ENCODE data around the gene TTLL5. TPM values are rescaled to one million over a fixed set of nuclear protein-coding genes. Genes with fewer than 3 reads are reported as not detected.

TTLL5 gene
- polyA plus RNA-seq, 3 donors: 4.2 to 7.2 (median 4.7) TPM

- H3K4me3 Mint-ChIP-seq: no peak overlapping the region
- no peak for TF ChIP-seq CTCF (IDR thresholded peaks at IDR 0.05)
- H3K27ac ChIP-seq (ENCODE audit: low read depth in 1 of 2, low read length in 2 of 2): no peak overlapping the region
Observed at GRCh38 chr14:75877884-75878283, 216.8 kb downstream of the TTLL5 start.

GRCh38 chr14:75879031-75879430 is 218.0 kb downstream of the TTLL5 start:
- H3K4me2 ChIP-seq (replicated peaks; ENCODE audit: extremely low read depth, low read length, poor library complexity, severe bottlenecking): no peak overlapping the region
- TF ChIP-seq CTCF (IDR thresholded peaks at IDR 0.05): no peak
- no peak overlapping the region for H3K4me3 Mint-ChIP-seq

More at GRCh38 chr14:75877884-75878283, 216.8 kb downstream of the TTLL5 start:
- Histone ChIP-seq H2AFZ (ENCODE audit: insufficient read depth, low read depth, low read length, poor library complexity, severe bottlenecking) (no peak overlapping the region), H3K4me3 (replicated peaks in 1 of 3; ENCODE audit: low read depth in 2 of 3, low read length in 3 of 3) (no peak overlapping the region), H3K36me3 (replicated peaks in 1 of 2; ENCODE audit: control insufficient read depth in 1 of 2, insufficient read depth in 2 of 2, low read length in 2 of 2) (peaks cover 0 to 5% of the 10 kb centered on the region in 2 donors), H3K79me2 (ENCODE audit: insufficient read depth, low read length) (no peaks in the 10 kb centered on the region), H3K27me3 (ENCODE audit: control insufficient read depth in 2 of 2, insufficient read depth in 2 of 2, low read length in 2 of 2) (no peaks in the 10 kb centered on the region), H3K4me2 (replicated peaks; ENCODE audit: extremely low read depth, low read length, poor library complexity, severe bottlenecking) (no peak overlapping the region), H3K9ac (ENCODE audit: insufficient read depth, low read length, poor library complexity, severe bottlenecking) (no peak overlapping the region), H3K4me1 (ENCODE audit: control insufficient read depth in 1 of 2, insufficient read depth in 2 of 2, low read length in 2 of 2) (no peaks in the 10 kb centered on the region), H3K9me3 (replicated peaks in 1 of 2; ENCODE audit: control insufficient read depth in 1 of 2, insufficient read depth in 1 of 2, low read length in 2 of 2) (no peaks in the 10 kb centered on the region), H4K20me1 (ENCODE audit: insufficient read depth, low read length) (no peaks in the 10 kb centered on the region)
- H3K4me1 Mint-ChIP-seq: peaks cover 4% of the 10 kb centered on the region
- H3K27me3 Mint-ChIP-seq (ENCODE audit: low read depth in 3 of 3): peaks cover 0 to 3% (median 0%) of the 10 kb centered on the region in 3 donors
- no peak overlapping the region for H3K27ac Mint-ChIP-seq
- intact Hi-C loops (cut with micrococcal nuclease): no loop called here
- no peak for DNase-seq
- no CpG with 5 or more reads among the region's 4 CpGs for WGBS (ENCODE audit: insufficient coverage)
- H3K36me3 Mint-ChIP-seq: peaks cover 8 to 21% of the 10 kb centered on the region in 2 donors
- no peaks in the 10 kb centered on the region for H3K9me3 Mint-ChIP-seq

More at GRCh38 chr14:75879031-75879430, 218.0 kb downstream of the TTLL5 start:
- no peak overlapping the region for H3K4me3 ChIP-seq (replicated peaks in 1 of 3; ENCODE audit: low read depth in 2 of 3, low read length in 3 of 3)
- no peaks in the 10 kb centered on the region for H3K9me3 ChIP-seq (replicated peaks in 1 of 2; ENCODE audit: control insufficient read depth in 1 of 2, insufficient read depth in 1 of 2, low read length in 2 of 2)
- no peak overlapping the region for H3K9ac ChIP-seq (ENCODE audit: insufficient read depth, low read length, poor library complexity, severe bottlenecking)
- peak in 2 of 3 donors; percentile 1 to 19 for DNase-seq
- H3K4me1 ChIP-seq (ENCODE audit: control insufficient read depth in 1 of 2, insufficient read depth in 2 of 2, low read length in 2 of 2): no peaks in the 10 kb centered on the region
- peaks cover 0 to 17% of the 10 kb centered on the region in 2 donors for H3K36me3 ChIP-seq (replicated peaks in 1 of 2; ENCODE audit: control insufficient read depth in 1 of 2, insufficient read depth in 2 of 2, low read length in 2 of 2)
- H3K27ac Mint-ChIP-seq: no peak overlapping the region
- no peaks in the 10 kb centered on the region for H4K20me1 ChIP-seq (ENCODE audit: insufficient read depth, low read length)
- H3K4me1 Mint-ChIP-seq: peaks cover 4% of the 10 kb centered on the region
- no peaks in the 10 kb centered on the region for H3K79me2 ChIP-seq (ENCODE audit: insufficient read depth, low read length)
- H3K9me3 Mint-ChIP-seq: no peaks in the 10 kb centered on the region
- H3K27ac ChIP-seq (ENCODE audit: low read depth in 1 of 2, low read length in 2 of 2): no peak overlapping the region
- intact Hi-C loops (cut with micrococcal nuclease): no loop called here
- H3K36me3 Mint-ChIP-seq: peaks cover 19 to 29% of the 10 kb centered on the region in 2 donors
- H3K27me3 ChIP-seq (ENCODE audit: control insufficient read depth in 2 of 2, insufficient read depth in 2 of 2, low read length in 2 of 2): no peaks in the 10 kb centered on the region
- WGBS (ENCODE audit: insufficient coverage): no CpG with 5 or more reads among the region's 3 CpGs
- H3K27me3 Mint-ChIP-seq (ENCODE audit: low read depth in 3 of 3): peaks cover 0 to 3% (median 0%) of the 10 kb centered on the region in 3 donors
- no peak overlapping the region for H2AFZ ChIP-seq (ENCODE audit: insufficient read depth, low read depth, low read length, poor library complexity, severe bottlenecking)

All from CD14-positive monocyte (primary cell).